ENCODE measurements around the gene CENPO.

CENPO gene, protein sequence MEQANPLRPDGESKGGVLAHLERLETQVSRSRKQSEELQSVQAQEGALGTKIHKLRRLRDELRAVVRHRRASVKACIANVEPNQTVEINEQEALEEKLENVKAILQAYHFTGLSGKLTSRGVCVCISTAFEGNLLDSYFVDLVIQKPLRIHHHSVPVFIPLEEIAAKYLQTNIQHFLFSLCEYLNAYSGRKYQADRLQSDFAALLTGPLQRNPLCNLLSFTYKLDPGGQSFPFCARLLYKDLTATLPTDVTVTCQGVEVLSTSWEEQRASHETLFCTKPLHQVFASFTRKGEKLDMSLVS

DNA sequence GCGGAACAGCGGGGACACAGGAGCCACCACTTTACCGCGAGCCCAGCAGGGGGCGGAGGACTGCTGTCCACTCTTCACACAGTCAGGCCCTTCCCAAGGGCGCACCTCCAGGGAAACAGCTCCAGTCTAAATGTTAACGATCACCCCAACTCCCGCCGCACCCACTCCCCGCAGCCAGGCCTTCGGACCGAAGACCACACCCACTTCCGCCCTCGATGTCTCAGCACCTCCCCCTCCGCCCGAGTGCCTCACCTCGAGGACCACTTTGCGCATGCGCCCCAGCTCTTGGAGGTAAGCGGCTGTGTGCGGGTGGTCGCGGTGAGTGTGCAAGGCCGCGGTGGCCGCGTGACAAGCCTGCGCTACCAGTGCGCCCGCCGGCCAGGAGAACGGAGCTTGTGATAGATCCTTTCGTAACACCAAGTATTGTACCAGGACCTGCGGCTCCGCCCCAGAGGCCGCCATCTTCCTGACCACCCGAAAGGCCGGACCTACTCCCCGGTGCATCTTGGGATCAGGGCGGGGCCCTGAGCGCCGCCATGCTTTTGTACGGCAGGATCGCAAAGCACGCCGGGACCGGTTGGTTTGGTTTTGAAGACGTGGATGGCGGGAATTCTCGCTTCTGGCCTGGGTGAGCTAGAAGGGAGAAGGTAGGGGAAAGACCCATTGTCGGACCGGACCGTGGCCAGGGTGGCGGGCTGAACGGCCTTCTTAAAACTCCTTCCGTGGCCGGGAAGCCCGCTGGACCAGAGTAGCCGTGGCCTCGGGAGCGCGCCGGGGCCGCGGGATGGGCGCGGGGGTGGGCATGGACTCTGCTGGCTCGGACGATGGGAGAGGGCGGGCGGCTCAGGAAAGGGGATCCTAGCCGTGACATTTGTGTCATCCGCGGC lies at the start of gene CENPO, which contains the start of gene PTRHD1:
CENPO (plus strand) TSS at position 552 of the 887 bp plus-strand sequence. CDS start 495 bp downstream, outside the sequence.
PTRHD1 (minus strand) TSS at position 518 of the 887 bp plus-strand sequence; CDS start at position 504, 14 bp downstream.
- DNase-seq (ENCODE audit: low read depth, low spot score): peak; percentile 91

DNA sequence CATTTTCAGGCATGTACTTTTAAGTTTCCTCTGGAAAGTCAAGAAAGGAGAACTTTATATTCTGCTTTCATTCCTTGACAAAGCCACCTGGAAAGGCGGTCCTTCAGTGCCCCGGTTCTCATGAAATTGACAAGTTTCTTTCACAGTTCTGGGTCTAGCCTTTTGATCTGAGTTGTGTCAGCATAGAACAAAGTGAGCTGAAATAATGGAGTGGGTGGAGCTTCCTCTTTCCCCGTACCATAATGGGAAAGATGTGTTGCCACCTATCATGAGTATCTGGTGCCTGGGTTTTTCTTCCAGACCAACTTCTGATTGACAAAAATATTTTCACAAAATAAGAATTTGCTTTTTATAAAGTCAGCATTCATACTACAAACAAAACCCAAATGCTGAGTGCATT lies 49.3 kb upstream of the CENPO start:
- DNase-seq (ENCODE audit: low read depth, low spot score): no peak

DNA sequence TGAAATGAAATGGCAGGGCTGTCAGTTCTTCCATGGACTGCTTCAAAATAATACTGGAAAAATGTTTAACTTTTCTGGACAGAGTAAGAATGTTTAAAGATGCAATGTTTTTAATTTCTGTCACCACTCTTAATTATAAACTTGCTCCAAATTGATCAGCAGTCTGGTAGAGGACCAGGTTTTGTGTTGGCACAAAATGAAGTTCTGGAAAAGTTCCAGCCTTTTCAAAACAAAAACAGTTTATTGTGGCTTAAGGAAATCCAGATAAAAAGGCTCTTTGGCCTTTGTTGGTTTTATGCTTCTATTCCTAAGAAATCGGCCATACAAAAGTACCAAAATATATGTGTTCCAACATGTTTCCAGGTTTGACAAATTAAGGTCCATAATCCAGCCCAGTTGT lies 48.9 kb upstream of the CENPO start:
- DNase-seq (ENCODE audit: low read depth, low spot score): no peak

DNA sequence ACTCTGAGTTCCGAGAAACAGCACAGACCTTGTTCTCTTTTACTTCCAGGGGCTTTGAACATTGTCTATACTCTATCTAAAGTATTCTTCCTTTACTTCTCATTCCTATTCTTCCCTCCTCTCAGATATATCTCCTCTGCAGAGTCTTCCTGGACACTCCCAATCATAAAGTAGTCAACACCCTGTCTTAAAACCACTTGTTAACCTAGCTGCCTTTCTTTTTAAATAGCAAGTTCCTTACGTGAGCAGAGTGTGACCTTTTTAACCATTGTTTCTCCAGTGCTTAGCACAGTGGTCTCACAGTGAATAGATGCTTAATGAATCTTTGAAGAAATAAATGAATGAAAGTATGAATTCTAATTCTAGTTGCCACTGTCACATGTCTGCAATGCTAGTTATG lies 47.4 kb upstream of the CENPO start:
- DNase-seq (ENCODE audit: low read depth, low spot score): no peak

DNA sequence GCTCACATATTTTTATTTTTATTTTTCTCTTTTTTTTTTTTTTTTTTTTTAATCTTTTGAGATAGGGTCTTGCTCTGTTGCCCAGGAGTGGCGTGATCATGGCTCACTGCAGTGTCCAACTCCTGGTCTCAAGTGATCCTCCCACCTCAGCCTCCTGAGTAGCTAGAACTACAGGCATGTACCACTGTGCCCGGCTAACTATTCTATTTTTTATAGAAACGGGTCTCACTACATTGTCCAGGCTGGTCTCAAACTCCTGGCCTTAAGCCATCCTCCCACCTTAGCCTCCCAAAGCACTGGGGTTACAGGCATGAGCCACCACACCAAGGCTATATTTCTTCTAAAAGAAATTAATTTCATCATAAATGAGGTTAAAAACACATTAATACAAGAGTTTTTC lies 45.9 kb upstream of the CENPO start:
- DNase-seq (ENCODE audit: low read depth, low spot score): no peak

DNA sequence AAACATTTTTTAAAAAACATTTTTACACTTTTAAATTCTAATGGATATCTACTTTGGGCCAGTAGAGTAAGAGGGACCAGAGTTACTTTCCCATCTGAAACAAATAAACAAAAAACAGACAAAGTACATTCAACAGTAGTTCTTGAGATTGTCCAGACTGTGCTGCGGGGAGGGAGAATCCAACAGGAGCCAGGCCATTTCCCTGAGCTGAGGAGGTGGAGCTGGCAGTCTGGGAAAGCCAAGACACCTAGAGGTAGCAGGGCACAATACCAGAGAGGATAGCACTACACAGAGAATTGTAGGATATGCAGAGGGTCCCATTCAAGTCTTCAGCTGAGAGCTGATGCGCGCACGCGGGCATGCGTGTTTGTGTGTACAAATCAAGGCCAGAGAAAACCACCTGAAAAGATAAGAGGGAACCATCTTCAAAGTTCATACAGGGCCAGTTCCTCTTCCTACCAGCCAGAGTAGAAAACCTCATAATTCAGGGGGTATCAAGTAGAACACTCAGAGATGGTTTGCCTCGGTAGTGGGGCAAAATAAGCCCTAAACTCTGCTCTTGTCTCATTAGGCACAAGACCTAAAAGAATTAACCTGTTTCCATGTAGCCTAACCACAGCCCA lies 44.0 kb upstream of the CENPO start:
- no peak for DNase-seq (ENCODE audit: low read depth, low spot score)

DNA sequence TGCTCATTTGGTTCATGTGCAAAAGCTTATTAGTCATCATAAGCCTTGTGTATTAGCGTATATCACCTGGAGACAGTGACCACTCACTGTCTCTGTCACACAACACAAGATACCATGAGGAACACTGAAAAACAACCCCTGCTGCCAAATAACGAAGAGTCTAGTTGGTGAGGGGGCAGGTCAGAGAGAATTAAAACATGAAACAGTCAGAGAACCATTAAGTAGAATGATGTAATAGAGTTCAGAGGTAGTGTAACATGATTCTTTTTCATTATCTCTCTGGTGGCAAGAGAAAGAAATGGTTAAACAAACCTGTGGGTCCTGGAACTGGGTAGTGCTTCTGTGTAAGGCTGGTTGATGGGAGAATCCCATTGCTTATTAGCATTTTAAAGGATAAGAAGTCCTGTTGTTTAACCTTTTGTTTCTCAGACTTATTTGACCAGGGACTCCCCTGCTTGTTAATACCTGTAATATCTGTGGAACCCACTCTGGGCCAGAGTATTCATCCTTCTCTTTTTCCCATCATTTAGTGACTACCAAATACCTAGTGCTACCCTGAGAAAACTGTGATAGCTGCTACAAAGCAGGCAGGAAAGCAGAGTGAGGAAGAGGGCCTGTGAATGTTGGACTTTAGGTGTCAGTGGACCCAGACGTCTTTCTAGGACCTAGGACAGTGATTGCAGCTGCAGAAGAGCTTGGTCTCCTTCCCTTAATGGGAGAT lies 38.1 kb upstream of the CENPO start:
- no peak for DNase-seq (ENCODE audit: low read depth, low spot score)

DNA sequence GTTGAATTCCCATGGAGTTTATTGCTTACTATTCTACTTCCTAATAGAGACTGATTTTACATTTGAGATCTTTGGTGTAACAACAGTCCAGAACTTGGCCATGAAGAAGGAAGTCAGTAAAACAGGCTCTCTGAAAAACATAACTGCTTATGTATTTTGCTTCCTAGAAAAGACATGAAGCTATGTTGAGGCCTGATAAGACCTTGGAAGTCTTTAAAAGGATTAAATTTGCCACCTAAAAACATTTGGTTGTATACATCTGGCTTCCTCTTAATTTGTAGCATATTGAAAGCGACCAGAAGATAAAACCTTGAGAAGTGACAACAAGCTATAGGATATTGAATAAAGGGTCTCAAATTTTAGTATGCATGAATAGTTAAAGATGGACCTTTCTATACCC lies 36.4 kb upstream of the CENPO start:
- no peak for DNase-seq (ENCODE audit: low read depth, low spot score)

DNA sequence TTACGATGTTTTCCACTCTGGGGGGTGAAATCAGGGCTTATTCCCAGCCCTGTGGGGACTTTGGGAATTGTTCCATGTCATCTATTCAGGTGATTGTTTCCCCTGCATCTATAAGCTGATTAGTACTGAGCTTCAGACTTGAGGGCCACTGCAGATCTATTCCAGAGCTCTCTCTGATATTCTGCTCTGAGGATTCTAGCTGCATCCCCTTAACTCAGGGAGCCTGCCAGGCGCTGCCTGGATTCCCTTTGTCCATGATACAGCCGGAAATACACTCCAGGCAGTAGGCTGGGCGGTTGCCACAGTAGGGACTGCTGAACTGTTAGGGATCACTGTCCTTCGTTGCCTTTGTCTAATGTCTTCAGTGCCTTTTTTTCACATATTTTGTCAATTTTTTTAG lies 31.4 kb upstream of the CENPO start:
- DNase-seq (ENCODE audit: low read depth, low spot score): no peak

DNA sequence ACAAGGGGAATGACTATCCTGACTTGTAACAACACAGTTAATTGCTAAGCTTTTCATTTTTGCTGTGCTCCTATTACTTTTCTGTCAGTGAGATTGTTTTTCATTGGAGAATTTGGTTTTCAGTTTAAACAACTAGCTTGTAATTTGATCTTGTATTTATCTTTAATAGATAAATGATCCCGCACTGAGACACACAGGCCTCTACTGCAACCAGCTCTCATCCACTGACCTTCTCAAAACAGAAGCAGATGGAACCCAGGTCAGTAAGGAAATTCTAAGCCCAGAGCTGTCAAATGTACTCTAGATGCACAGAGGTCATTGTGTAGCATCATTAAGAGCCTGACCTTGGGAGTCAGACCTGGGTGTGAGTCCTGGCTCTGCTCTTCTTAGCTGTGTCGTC lies 30.7 kb upstream of the CENPO start:
- no peak for DNase-seq (ENCODE audit: low read depth, low spot score)

DNA sequence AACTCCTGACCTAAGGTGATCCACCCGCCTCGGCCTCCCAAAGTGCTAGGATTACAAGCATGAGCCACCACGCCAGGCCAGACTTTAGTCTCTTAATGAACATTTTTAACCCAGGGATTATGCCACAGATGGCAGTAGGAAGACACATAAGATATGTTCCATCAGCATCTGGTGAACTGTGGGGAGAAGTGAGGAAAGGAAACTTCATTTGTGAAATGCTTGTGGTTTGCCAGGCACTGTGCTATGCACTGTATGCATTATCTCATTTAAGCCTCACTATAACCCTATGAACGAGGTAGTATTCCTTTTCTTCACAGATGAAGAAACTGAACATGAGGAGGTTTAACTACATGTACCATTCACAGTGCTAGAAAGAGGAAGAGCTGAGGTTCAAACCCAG lies 29.4 kb upstream of the CENPO start:
- no peak for DNase-seq (ENCODE audit: low read depth, low spot score)

DNA sequence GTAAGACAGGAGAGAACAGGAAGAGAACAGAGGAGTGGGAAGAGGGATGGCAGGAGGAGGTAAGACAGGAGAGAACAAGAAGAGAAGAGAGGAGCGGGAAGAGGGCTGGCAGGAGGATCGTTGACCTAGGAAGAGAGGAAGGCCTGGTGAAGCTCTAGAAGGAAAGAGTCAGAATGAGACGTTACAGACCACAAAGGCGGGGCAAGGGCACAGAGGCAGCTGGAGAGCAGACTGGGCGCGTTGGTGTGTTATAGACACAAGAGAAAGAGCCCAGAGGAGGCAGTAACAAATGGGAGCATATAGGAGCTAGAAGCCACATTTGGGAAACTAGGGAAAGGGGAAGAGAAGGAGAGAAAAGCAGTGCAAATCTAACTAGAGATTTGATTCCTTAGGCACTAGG lies 26.6 kb upstream of the CENPO start:
- DNase-seq (ENCODE audit: low read depth, low spot score): no peak

DNA sequence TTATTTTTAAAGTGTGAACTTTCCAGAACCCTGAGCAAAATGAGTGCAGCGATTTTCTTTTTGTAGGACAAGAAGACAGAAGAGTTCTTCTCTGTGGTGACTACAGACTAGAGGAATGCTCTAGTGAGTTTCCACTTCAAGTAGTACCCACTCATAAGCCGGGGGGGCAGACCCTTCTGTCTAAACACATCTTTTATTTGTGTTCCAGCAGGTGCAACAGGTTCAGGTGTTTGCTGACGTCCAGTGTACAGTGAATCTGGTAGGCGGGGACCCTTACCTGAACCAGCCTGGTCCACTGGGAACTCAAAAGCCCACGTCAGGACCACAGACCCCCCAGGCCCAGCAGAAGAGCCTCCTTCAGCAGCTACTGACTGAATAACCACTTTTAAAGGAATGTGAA lies 25.2 kb upstream of the CENPO start:
- DNase-seq (ENCODE audit: low read depth, low spot score): no peak

DNA sequence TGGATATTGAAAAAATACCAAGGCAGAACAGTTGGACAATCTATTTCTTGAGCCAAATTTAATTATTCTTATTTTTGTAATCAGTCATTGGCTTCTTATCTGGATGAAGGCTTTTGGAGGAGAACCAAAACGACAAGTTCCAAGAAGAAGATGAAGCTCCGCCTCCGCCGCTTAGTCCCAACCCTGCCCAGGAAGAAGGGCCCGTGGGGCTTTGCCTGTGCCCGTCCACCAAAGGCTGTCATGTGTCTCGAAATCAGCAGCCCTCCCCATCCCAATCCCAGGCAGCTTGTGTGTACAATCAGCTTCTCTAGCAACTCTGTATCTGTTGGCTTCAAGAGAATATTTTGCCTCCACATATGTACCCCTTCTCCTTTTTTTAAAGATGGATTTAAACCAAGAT lies 24.6 kb upstream of the CENPO start:
- no peak for DNase-seq (ENCODE audit: low read depth, low spot score)

DNA sequence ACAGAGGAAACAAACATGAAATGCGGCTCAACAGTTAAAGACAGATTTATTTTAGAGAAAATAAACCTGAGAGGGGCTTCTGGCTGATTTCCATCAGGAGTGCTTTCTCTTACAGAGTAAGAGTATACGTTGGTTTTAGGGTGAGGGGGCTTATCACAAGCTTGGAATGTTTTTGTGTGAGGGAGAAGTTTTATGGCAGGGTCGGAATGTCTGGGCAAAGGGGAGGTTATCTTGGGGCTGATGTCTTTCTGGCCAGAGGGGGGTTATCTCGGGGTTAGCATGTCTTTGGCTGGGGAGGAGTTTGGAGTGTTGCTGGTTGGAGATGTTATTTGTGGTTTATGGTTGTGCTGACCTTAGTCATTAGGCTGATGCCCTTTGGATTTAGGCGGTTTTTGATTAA lies 22.2 kb upstream of the CENPO start:
- no peak for DNase-seq (ENCODE audit: low read depth, low spot score)

DNA sequence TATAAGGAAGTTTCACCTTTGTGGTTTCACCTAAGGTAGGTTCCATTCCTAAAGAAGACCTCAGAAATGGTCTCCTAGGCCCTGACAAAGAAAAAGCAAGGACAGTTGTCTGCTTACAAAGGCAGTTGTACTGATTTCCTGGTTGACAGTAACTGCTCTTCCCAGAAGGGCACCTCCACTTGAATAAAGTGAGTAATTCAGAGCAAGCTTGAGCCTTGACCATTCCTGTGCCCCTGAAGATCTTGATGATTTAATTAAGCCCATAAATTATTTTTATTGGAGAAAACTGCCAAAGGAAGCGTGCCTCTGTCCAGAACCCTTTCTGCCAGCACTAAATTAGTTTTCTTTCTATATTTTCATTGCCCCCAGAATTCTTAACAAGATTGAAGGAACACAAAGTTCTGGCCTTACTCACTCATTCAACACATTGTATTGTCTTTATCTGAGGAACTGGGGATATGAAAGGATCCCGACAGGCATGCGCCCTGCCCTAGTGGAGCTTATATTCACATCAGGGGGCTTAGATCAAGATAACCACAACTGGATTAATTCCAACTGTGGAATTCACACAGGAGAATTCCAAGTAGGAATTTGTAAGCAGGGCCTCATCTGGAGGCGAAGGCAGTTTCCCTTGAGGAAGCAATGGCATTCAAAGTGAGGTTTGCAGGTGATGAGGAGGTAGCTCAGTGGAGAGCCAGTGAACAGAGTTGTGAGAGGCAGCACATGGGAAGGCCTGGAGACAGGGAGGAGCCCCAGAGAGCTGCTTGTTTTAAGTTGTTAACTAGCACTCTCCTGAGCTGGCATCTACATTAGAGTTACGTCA lies 21.2 kb upstream of the CENPO start:
- DNase-seq (ENCODE audit: low read depth, low spot score): no peak

DNA sequence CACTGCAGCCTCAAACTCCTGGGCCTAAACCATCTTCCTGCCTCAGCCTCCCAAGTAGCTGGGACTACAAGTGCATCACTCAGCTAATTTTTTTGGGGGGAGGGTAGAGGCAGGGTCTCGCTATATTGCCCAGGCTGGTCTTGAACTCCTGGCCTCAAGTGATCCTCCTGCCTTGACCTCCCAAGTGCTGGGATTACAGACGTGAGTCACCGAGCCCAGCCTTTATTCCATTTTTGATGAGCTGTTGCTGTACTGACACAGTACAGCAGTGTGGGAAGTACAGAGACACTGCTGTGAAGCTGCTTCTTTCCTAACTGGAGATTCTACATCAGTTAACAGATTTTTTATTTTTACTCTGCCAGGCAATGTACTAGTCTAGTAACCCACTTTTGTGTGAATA lies 18.9 kb upstream of the CENPO start:
- DNase-seq (ENCODE audit: low read depth, low spot score): no peak

DNA sequence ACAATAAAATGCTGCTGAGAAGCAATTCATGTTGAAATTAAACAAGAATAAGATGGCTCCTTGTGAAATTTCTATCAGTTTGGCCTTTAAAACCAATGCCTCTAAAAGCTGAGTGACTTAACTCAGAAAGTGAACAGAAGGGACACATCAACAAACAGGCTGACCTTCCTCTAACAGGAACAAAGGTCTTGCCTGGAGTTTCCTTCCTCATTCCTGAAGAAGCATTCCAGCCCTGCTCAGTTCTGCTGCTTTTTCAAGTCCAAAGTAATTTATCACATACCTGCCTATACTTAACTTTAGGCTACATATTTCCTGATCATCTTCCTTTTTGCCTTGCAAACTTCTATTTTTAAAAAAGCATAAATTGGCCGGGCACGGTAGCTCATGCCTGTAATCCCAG lies 14.1 kb upstream of the CENPO start:
- DNase-seq (ENCODE audit: low read depth, low spot score): no peak

DNA sequence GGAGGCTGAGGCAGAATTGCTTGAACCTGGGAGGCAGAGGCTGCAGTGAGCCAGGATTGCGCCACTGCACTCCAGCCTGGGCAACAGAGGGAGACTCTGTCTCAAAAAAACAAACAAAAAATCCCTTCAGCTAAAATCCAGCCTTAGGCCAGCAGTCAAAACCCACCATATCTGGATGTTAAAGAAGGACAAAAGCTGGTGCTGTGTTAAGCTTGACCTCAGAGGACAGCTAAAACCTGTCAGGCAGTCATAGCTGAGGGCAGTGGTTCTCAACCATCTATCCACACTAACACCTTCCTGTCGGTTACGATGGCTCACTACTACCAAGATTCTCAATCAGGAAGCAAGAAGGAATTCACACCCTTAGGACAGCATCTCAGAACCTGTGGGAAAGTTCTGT lies 9.6 kb upstream of the CENPO start:
- DNase-seq (ENCODE audit: low read depth, low spot score): no peak

DNA sequence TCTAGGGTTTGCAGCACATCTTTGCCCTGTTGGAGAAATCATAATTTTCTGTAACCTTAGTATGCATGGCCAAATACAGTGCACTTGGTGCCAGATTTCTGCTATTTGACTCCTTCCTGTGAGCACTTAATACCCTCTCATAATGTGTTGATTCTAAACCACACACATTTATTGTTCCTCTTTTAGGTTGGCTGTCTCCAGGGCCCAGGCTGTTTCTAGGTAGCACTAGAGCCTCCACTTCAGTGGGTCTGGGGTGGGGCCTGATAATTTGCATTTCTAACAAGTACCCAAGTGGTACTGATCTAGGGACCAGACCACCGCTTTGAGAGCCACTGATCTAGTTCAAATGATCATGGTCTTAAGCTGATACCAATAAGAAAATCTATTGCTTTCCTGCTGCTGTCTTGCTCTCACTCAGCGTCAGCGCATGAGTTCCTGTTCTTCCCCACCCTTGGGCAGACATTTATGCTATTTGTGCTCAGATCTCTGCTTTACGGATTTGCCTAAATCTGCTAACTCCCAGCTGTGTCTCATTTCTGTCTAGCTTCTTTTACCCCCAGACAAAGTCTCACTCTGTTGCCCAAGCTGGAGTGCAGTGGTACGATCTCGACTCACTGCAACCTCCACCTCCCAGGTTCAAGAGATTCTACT lies 7.4 kb upstream of the CENPO start:
- DNase-seq (ENCODE audit: low read depth, low spot score): no peak
